Stomach (tissue), 4 donors: ENCODE results near the gene CDCA7.

Experiments
- POLR2A ChIP-seq, 4 donors: fragments of 450-650 bp; IDR thresholded peaks; one replicate each; pipeline ENCODE4 v1.6.1; 2016; ENCODE audit warnings: antibody characterized with exemption in 4 of 4, control low read depth in 2 of 4, mild to moderate bottlenecking in 1 of 4, moderate library complexity in 1 of 4
- POLR2AphosphoS5 ChIP-seq, 3 donors: sonication (generic); formaldehyde crosslinking; IDR thresholded peaks; one replicate each; pipeline ENCODE4 v1.6.1; 2016; ENCODE audit warnings: antibody characterized with exemption in 3 of 3

GRCh38 chr2:173353556-173353955 is 1.1 kb upstream of the CDCA7 start:
- TF ChIP-seq POLR2A (IDR thresholded peaks at IDR 0.05) (no peak), POLR2AphosphoS5 (IDR thresholded peaks at IDR 0.05) (no peak)
